ENCODE results near the gene HCFC1R1. TPM values are rescaled to one million over a fixed set of nuclear protein-coding genes. Genes with fewer than 3 reads are reported as not detected.

Gene HCFC1R1
- total and polyA plus RNA-seq, 5 donors = 43.7 to 122 (median 70.1) TPM

GRCh38 chr16:3065742-3066439 is 42.1 kb upstream of the HCFC1R1 start:
- Histone ChIP-seq H3K9me3 (ENCODE audit: control insufficient read depth, low read length) (no peaks in the 10 kb centered on the region), H3K27me3 (ENCODE audit: control insufficient read depth, insufficient read depth) (no peaks in the 10 kb centered on the region), H3K27ac (ENCODE audit: low read length) (peak overlapping the region; percentile 78), H3K4me1 (ENCODE audit: control insufficient read depth, insufficient read depth, low read length) (no peaks in the 10 kb centered on the region), H3K4me3 (ENCODE audit: low read length) (peak overlapping the region; percentile 48)
- WGBS = 42% methylated on average over 26 of the region's 26 CpGs
- intact Hi-C loops (cut with DNase I) = loop anchor here in 2 of 4 donors (10.0 kb wide), 2 partner anchors 49 to 99 kb away; partner anchors contain the start of gene ZNF205 (in 1 of the 2)
- peak; percentile 2 to 30 for ATAC-seq
- peak in 1 of 3 donors; percentile 65 for DNase-seq

- no peaks in the 10 kb centered on the region for H3K27me3 ChIP-seq (ENCODE audit: control insufficient read depth, insufficient read depth)
- peak; percentile 77 to 85 (median 80) for DNase-seq
- no peaks in the 10 kb centered on the region for H3K4me1 ChIP-seq (ENCODE audit: control insufficient read depth, insufficient read depth, low read length)
- ATAC-seq = peak; percentile 81 to 85
- 30% methylated on average over 13 of the region's 13 CpGs for WGBS
- intact Hi-C loops (cut with DNase I) = loop anchor here in 2 of 4 donors (10.0 kb wide), 2 partner anchors 50 to 100 kb away; partner anchors contain the start of gene ZNF205 (in 1 of the 2)
- no peaks in the 10 kb centered on the region for H3K9me3 ChIP-seq (ENCODE audit: control insufficient read depth, low read length)
- peak within 1 kb of the TSS; percentile 78 for H3K27ac ChIP-seq (ENCODE audit: low read length)
- H3K4me3 ChIP-seq (ENCODE audit: low read length) = peak within 1 kb of the TSS; percentile 48
Observed at GRCh38 chr16:3065069-3065741, 41.5 kb upstream of the HCFC1R1 start, which contains the start of gene IL32. Gene IL32 (plus strand): TSS chr16:3065640. CDS start chr16:3065812, 172 bp downstream.

- no peak overlapping the region for H3K27ac ChIP-seq (ENCODE audit: low read length)
- peaks cover 5% of the 10 kb centered on the region for H3K4me1 ChIP-seq (ENCODE audit: control insufficient read depth, insufficient read depth, low read length)
- intact Hi-C loops (cut with DNase I) = loop anchor here in 3 of 4 donors (5.0 to 10.0 kb wide), 3 partner anchors 51 to 101 kb away; partner anchors contain the start of gene ZNF205 (in 1 of the 3)
- DNase-seq (no peak), ATAC-seq (no peak)
- 92% methylated on average over 8 of the region's 8 CpGs for WGBS
- no peaks in the 10 kb centered on the region for H3K27me3 ChIP-seq (ENCODE audit: control insufficient read depth, insufficient read depth)
- no peaks in the 10 kb centered on the region for H3K9me3 ChIP-seq (ENCODE audit: control insufficient read depth, low read length)
- H3K4me3 ChIP-seq (ENCODE audit: low read length) = no peak overlapping the region
Observed at GRCh38 chr16:3063625-3064386, 40.1 kb upstream of the HCFC1R1 start.

DNA sequence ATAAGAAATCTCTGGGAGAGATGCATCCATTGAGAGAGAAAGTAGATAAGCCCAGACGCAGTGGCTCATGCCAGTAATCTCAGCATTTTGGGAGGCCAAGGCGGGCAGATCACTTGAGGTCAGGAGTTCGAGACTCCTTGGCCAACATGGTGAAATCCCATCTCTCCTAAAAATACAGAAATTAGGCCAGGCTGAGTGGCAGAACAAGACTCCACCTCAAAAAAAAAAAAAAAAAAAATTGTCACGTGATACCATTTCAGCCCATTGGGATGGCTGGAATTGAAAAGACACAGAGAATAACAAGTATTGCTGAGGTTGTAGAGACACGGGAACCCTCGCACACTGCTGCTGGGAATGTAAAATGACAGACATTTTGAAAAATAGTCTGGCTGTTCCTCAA is 38.8 kb upstream of the HCFC1R1 start:
- Histone ChIP-seq H3K4me1 (ENCODE audit: control insufficient read depth, insufficient read depth, low read length) (peaks cover 5% of the 10 kb centered on the region), H3K9me3 (ENCODE audit: control insufficient read depth, low read length) (no peaks in the 10 kb centered on the region), H3K27me3 (ENCODE audit: control insufficient read depth, insufficient read depth) (no peaks in the 10 kb centered on the region), H3K4me3 (ENCODE audit: low read length) (no peak overlapping the region), H3K27ac (ENCODE audit: low read length) (no peak overlapping the region)
- DNase-seq = no peak
- intact Hi-C loops (cut with DNase I) = loop anchor here in 3 of 4 donors (5.0 to 10.0 kb wide), 3 partner anchors 52 to 102 kb away; partner anchors contain the start of gene ZNF205 (in 1 of the 3)
- WGBS = 80% methylated on average over 6 of the region's 6 CpGs
- no peak for ATAC-seq

DNA sequence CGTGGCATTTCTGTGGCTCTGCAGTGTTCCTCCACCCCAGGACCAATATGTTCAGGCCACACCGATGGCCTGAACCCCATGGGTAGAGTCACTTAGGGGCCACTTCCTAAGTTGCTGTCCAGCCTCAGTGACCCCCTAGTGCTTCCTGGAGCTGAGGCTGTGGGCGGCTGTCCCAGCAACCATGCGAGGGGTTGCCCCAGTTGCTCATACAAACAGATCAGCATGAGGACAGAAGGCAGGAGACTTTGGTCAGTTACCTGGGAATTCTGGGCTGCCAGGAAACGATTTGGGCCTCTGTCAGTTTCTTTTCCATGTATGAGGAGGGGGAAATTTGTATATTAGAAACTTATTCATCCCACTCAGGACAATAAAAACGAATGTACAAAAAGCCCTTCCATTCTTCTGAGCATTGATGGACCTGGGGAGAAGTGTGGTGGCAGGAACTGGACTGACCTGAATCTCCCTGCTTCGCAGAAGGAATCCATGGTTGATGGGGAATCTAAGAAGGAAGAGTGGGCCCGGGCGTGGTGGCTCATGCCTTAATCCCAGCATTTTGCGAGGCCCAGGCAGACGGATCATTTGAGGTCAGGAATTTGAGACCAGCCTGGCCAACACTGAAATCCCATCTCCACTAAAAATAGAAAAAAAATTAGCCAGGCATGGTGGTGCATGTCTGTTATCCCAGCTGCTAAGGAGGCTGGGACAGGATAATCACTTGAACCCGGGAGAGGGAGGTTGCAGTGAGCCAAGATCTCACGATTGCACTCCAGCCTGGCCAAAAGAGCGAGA is 36.8 kb upstream of the HCFC1R1 start:
- Histone ChIP-seq H3K27me3 (ENCODE audit: control insufficient read depth, insufficient read depth) (no peaks in the 10 kb centered on the region), H3K9me3 (ENCODE audit: control insufficient read depth, low read length) (no peaks in the 10 kb centered on the region), H3K4me1 (ENCODE audit: control insufficient read depth, insufficient read depth, low read length) (peaks cover 5% of the 10 kb centered on the region), H3K27ac (ENCODE audit: low read length) (no peak overlapping the region), H3K4me3 (ENCODE audit: low read length) (no peak overlapping the region)
- ATAC-seq (no peak), DNase-seq (no peak)
- intact Hi-C loops (cut with DNase I) = loop anchor here in 3 of 4 donors (5.0 to 10.0 kb wide), 3 partner anchors 54 to 104 kb away; partner anchors contain the start of gene ZNF205 (in 1 of the 3)
- 70% methylated on average over 14 of the region's 14 CpGs for WGBS

DNA sequence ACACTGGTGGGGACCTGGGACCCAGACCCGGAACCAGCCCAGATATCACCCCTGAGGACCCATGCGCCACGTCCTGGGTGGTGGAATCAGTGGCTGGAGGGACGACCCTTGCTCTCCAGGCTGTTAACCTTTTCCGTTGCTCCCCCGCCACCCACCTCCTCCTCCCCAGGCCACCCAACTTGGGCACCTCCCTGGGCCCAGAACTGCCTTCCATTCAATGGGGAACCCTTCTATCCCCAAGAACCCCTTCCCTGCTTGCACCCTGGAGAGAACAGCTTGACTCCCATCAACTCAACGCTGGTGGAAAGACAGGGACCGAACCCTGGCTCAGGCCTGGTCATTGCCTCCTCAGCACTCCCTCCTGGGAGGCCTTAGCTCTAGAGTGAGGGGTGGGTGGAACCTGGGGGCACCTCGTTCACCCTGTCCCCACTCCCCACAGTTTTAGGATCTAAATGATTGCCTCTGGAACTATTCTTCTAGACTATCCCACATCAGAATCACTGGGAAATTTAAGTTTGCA is 36.0 kb upstream of the HCFC1R1 start:
- no peak for DNase-seq
- Histone ChIP-seq H3K27me3 (ENCODE audit: control insufficient read depth, insufficient read depth) (no peaks in the 10 kb centered on the region), H3K9me3 (ENCODE audit: control insufficient read depth, low read length) (no peaks in the 10 kb centered on the region), H3K4me3 (ENCODE audit: low read length) (peak overlapping the region; percentile 56), H3K27ac (ENCODE audit: low read length) (peak overlapping the region; percentile 74), H3K4me1 (ENCODE audit: control insufficient read depth, insufficient read depth, low read length) (peaks cover 5% of the 10 kb centered on the region)
- no peak for ATAC-seq
- intact Hi-C loops (cut with DNase I) = loop anchor here in 3 of 4 donors (5.0 to 10.0 kb wide), 4 partner anchors 48 to 105 kb away; partner anchors contain the start of gene ZNF205 (in 1 of the 3)
- 52% methylated on average over 9 of the region's 9 CpGs for WGBS

DNA sequence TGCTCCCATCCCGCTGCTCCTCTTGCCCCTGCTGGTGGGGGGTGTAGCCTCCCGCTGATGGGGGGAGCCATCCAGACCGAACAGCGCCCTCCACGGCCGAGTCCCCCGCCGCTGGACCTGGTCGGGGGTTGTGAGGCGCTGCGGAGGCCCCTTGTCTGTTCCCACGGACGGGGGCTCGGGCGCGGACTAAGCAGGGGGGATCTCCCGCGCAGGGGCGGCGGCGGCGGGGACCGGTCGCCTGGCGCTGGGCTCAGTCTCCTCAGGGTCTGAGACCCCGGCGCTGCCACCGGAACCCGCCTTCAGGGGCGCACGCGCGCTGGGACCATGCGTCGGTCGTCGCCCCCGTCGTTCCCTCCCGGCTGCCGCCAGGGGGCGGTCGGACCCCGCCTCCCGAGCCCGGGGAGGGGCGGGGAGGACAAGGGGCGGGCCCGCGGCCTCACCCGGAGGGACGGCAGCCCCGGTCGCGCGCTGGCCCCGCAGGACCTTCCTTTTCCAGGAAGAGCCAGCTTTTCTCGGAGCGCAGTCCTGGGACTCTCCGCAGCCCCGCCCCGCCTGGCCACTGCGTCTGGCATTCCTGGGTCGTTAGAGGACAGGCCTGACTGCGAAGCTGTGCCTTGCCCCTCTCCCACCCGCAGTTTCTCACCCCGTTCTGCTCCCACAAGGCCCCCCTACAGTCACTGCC is 35.4 kb upstream of the HCFC1R1 start:
- intact Hi-C loops (cut with DNase I) = loop anchor here in 1 of 4 donors (5.0 kb wide), 1 partner anchor 48 kb away; no protein-coding TSS in a partner anchor

DNA sequence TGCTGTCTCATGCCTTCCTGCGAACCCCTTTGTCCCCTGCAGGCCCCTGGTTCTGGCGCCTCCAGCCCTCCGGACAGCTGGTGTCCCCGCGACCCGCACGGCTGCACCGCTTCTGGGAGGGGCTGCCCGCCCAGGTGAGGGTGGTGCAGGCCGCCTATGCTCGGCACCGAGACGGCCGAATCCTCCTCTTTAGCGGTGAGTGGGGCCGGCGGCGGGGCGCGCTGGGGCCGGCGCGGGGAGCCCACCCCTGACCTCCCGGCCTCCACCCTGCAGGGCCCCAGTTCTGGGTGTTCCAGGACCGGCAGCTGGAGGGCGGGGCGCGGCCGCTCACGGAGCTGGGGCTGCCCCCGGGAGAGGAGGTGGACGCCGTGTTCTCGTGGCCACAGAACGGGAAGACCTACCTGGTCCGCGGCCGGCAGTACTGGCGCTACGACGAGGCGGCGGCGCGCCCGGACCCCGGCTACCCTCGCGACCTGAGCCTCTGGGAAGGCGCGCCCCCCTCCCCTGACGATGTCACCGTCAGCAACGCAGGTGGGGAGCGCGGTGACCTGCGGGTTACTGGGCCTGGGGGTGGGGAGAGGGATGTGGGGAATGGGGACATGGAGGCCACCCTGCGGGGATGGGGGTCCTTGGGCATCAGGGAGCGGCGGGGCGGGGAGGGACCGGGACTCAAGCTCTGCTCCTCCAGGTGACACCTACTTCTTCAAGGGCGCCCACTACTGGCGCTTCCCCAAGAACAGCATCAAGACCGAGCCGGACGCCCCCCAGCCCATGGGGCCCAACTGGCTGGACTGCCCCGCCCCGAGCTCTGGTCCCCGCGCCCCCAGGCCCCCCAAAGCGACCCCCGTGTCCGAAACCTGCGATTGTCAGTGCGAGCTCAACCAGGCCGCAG is 34.6 kb upstream of the HCFC1R1 start:
- WGBS = 9% methylated on average over 77 of the region's 77 CpGs
- ATAC-seq = peak; percentile 22 to 33
- peak overlapping the region; percentile 56 for H3K4me3 ChIP-seq (ENCODE audit: low read length)
- no peak overlapping the region for H3K27ac ChIP-seq (ENCODE audit: low read length)
- DNase-seq = peak; percentile 46 to 87 (median 82)
- H3K9me3 ChIP-seq (ENCODE audit: control insufficient read depth, low read length) = no peaks in the 10 kb centered on the region
- peaks cover 5% of the 10 kb centered on the region for H3K4me1 ChIP-seq (ENCODE audit: control insufficient read depth, insufficient read depth, low read length)
- no peaks in the 10 kb centered on the region for H3K27me3 ChIP-seq (ENCODE audit: control insufficient read depth, insufficient read depth)
- intact Hi-C loops (cut with DNase I) = loop anchor here in 1 of 4 donors (5.0 kb wide), 1 partner anchor 49 kb away; no protein-coding TSS in a partner anchor

More for the DNA sequence above, 35.4 kb upstream of the HCFC1R1 start:
- DNase-seq = peak; percentile 93 to 97 (median 96)
- H3K4me3 ChIP-seq (ENCODE audit: low read length) = peak overlapping the region; percentile 56
- peak; percentile 95 for ATAC-seq
- peaks cover 5% of the 10 kb centered on the region for H3K4me1 ChIP-seq (ENCODE audit: control insufficient read depth, insufficient read depth, low read length)
- H3K27me3 ChIP-seq (ENCODE audit: control insufficient read depth, insufficient read depth) = no peaks in the 10 kb centered on the region
- under 1% methylated on average over 67 of the region's 67 CpGs for WGBS
- no peaks in the 10 kb centered on the region for H3K9me3 ChIP-seq (ENCODE audit: control insufficient read depth, low read length)
- peak overlapping the region; percentile 74 for H3K27ac ChIP-seq (ENCODE audit: low read length)

All from right cardiac atrium (tissue), 5 donors.